GM19438 (cell line): ENCODE measurements around the gene HID1.
"Not testable (repeated sequence)": the region's sequence is repeated elsewhere in the genome, so short reads cannot be mapped to it uniquely, and the experiment has no call there.

Experiments used
- ATAC-seq: cut with Tn5 transposase; IDR thresholded peaks from one replicate; pipeline ENCODE4 v1.9.1; 2021; ENCODE audit warnings: low read depth; ENCODE audit not compliant: unreplicated experiment

Gene HID1

GRCh38 chr17:74972107-74972972 is at the start of gene HID1:
TSS of gene HID1 (minus strand) at chr17:74972759. CDS start at chr17:74972656, 103 bp downstream.
- ATAC-seq = peak; percentile 63

- ATAC-seq = no peak
Measured at GRCh38 chr17:75020331-75021110, 48.0 kb upstream of the HID1 start.

- no peak for ATAC-seq
Measured at GRCh38 chr17:75019710-75020109, 47.2 kb upstream of the HID1 start.

- ATAC-seq = no peak
Measured at GRCh38 chr17:75019146-75019545, 46.6 kb upstream of the HID1 start.

- no peak for ATAC-seq
Measured at GRCh38 chr17:75013092-75013559, 40.6 kb upstream of the HID1 start.

- ATAC-seq = peak; percentile 86
Measured at GRCh38 chr17:75012346-75013091, 40.0 kb upstream of the HID1 start, which contains the start of gene MRPL58. TSS of gene MRPL58 (plus strand) at chr17:75012670. CDS start at chr17:75012687, 17 bp downstream.

- ATAC-seq = no peak
Measured at GRCh38 chr17:75012096-75012345, 39.5 kb upstream of the HID1 start.

- no peak for ATAC-seq
Measured at GRCh38 chr17:75011401-75012095, 39.0 kb upstream of the HID1 start.

GRCh38 chr17:75010683-75011400 is 38.3 kb upstream of the HID1 start:
- no peak for ATAC-seq

GRCh38 chr17:75009139-75009724 is 36.7 kb upstream of the HID1 start:
- ATAC-seq = no peak

GRCh38 chr17:75008373-75008772 is 35.8 kb upstream of the HID1 start:
- no peak for ATAC-seq

GRCh38 chr17:75006653-75007052 is 34.1 kb upstream of the HID1 start:
- ATAC-seq = no peak

- not testable (repeated sequence) for ATAC-seq
Measured at GRCh38 chr17:75006084-75006483, 33.5 kb upstream of the HID1 start.

GRCh38 chr17:75005291-75005690 is 32.7 kb upstream of the HID1 start:
- no peak for ATAC-seq

- ATAC-seq = no peak
Measured at GRCh38 chr17:75004371-75004770, 31.8 kb upstream of the HID1 start.

- no peak for ATAC-seq
Measured at GRCh38 chr17:75003957-75004355, 31.4 kb upstream of the HID1 start.

GRCh38 chr17:75003070-75003956 is 30.8 kb upstream of the HID1 start:
- no peak for ATAC-seq
